ENCODE measurements around the gene AFAP1L2.

The AFAP1L2 gene

DNA sequence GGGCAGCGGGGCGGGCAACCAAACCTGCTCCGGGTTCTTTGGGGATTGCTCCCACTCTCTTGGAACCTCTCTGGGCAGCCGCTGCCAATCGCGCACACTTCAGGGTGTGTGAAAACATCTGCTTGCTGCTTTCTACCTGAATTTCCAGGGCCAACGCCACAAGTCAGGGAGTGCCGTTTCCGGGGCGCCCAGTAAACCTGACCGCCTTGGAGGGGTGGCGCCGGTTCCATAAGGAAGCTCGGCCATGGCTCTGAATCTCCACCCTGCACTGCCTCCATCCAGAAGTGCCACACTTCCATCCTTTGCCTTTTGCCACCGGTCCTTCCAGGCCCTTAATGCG is 679 bp upstream of the AFAP1L2 start:
- Histone ChIP-seq H3K27me3 (ENCODE audit: insufficient read depth, low read length, poor library complexity, severe bottlenecking) (no peaks in the 10 kb centered on the region), H3K9ac (ENCODE audit: low read depth, low read length, poor library complexity, severe bottlenecking) (no peak overlapping the region), H4K20me1 (ENCODE audit: insufficient read depth, low read length, poor library complexity, severe bottlenecking) (no peaks in the 10 kb centered on the region), H3K79me2 (ENCODE audit: insufficient read depth, low read length) (no peaks in the 10 kb centered on the region), H3F3A (ENCODE audit: low read depth) (no peaks in the 10 kb centered on the region), H3K9me2 (replicated peaks; ENCODE audit: low read depth, low read length) (no peaks in the 10 kb centered on the region), H2AFZ (ENCODE audit: low read length) (no peak overlapping the region), H3K4me1 (ENCODE audit: insufficient read depth, low read length, poor library complexity, severe bottlenecking) (peaks cover 17% of the 10 kb centered on the region), H3K9me3 (ENCODE audit: insufficient read depth, low read depth, low read length) (no peaks in the 10 kb centered on the region), H3K4me3 (ENCODE audit: low read length, poor library complexity, severe bottlenecking) (no peak overlapping the region), H3K4me2 (ENCODE audit: low read depth, low read length, poor library complexity, severe bottlenecking) (no peak overlapping the region), H3K36me3 (ENCODE audit: insufficient read depth, low read length) (no peaks in the 10 kb centered on the region)
- TF ChIP-seq CTCF (conservative IDR thresholded peaks at IDR 0.05; ENCODE audit: low read length), result no peak
- no peak for TF ChIP-seq EZH2phosphoT487 (IDR thresholded peaks at IDR 0.05; ENCODE audit: borderline replicate concordance)

DNA sequence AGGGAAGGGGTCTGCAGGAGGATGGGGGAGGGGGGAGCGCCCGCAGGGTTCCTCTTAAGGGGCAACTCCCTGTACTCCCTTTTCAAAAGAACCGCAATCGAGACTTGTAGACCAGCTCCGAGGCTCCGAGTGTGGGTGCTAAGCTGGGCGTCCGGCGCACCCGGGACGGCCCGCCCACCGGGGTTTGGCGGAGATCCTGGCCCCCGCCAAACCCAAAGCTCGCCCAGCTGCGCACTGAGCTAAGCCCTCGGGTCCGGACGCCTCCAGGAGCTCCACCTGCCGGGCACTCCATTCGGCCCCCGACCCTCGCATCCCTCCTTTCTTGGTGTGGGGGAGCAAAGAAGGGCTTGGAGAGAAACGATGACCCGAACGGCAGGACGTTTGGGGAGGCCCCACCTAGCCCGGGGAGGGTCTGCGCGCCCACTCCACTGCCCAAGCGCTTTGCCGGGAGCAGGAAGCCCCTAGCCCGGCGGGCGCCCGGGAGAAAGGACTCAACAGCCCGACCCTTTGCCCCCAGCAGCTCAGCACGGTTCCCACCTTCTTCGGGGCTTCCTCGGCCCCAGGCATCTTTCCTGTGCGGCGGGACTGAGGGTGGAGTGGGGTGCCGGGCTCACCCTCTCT is 651 bp downstream of the AFAP1L2 start:
- H3F3A ChIP-seq (ENCODE audit: low read depth), result no peaks in the 10 kb centered on the region
- no peak overlapping the region for H3K4me2 ChIP-seq (ENCODE audit: low read depth, low read length, poor library complexity, severe bottlenecking)
- H3K9me2 ChIP-seq (replicated peaks; ENCODE audit: low read depth, low read length), result no peaks in the 10 kb centered on the region
- H3K4me1 ChIP-seq (ENCODE audit: insufficient read depth, low read length, poor library complexity, severe bottlenecking), result peaks cover 10% of the 10 kb centered on the region
- H3K79me2 ChIP-seq (ENCODE audit: insufficient read depth, low read length), result no peaks in the 10 kb centered on the region
- H2AFZ ChIP-seq (ENCODE audit: low read length), result no peak overlapping the region
- H3K36me3 ChIP-seq (ENCODE audit: insufficient read depth, low read length), result no peaks in the 10 kb centered on the region
- no peaks in the 10 kb centered on the region for H3K9me3 ChIP-seq (ENCODE audit: insufficient read depth, low read depth, low read length)
- H3K4me3 ChIP-seq (ENCODE audit: low read length, poor library complexity, severe bottlenecking), result no peak overlapping the region
- H3K9ac ChIP-seq (ENCODE audit: low read depth, low read length, poor library complexity, severe bottlenecking), result no peak overlapping the region
- no peaks in the 10 kb centered on the region for H4K20me1 ChIP-seq (ENCODE audit: insufficient read depth, low read length, poor library complexity, severe bottlenecking)
- no peaks in the 10 kb centered on the region for H3K27me3 ChIP-seq (ENCODE audit: insufficient read depth, low read length, poor library complexity, severe bottlenecking)
- TF ChIP-seq EZH2phosphoT487 (IDR thresholded peaks at IDR 0.05; ENCODE audit: borderline replicate concordance) (no peak), CTCF (conservative IDR thresholded peaks at IDR 0.05; ENCODE audit: low read length) (no peak)

GRCh38 chr10:114402871-114403540 is 1.3 kb downstream of the AFAP1L2 start:
- H4K20me1 ChIP-seq (ENCODE audit: insufficient read depth, low read length, poor library complexity, severe bottlenecking), result no peaks in the 10 kb centered on the region
- no peaks in the 10 kb centered on the region for H3K27me3 ChIP-seq (ENCODE audit: insufficient read depth, low read length, poor library complexity, severe bottlenecking)
- no peaks in the 10 kb centered on the region for H3K9me2 ChIP-seq (replicated peaks; ENCODE audit: low read depth, low read length)
- H3K4me1 ChIP-seq (ENCODE audit: insufficient read depth, low read length, poor library complexity, severe bottlenecking), result peaks cover 7% of the 10 kb centered on the region
- H3K4me2 ChIP-seq (ENCODE audit: low read depth, low read length, poor library complexity, severe bottlenecking), result no peak overlapping the region
- no peaks in the 10 kb centered on the region for H3K79me2 ChIP-seq (ENCODE audit: insufficient read depth, low read length)
- H3K9ac ChIP-seq (ENCODE audit: low read depth, low read length, poor library complexity, severe bottlenecking), result no peak overlapping the region
- no peaks in the 10 kb centered on the region for H3K9me3 ChIP-seq (ENCODE audit: insufficient read depth, low read depth, low read length)
- H3K36me3 ChIP-seq (ENCODE audit: insufficient read depth, low read length), result no peaks in the 10 kb centered on the region
- no peak overlapping the region for H3K4me3 ChIP-seq (ENCODE audit: low read length, poor library complexity, severe bottlenecking)
- H3F3A ChIP-seq (ENCODE audit: low read depth), result no peaks in the 10 kb centered on the region
- TF ChIP-seq CTCF (conservative IDR thresholded peaks at IDR 0.05; ENCODE audit: low read length) (no peak), EZH2phosphoT487 (IDR thresholded peaks at IDR 0.05; ENCODE audit: borderline replicate concordance) (no peak)
- H2AFZ ChIP-seq (ENCODE audit: low read length), result no peak overlapping the region
